NCI-H146 (cell line): ENCODE measurements around the gene FAM131B.

Source experiments
- DNase-seq: peaks from one replicate; lab custom pipeline; 2025; lab: John Stamatoyannopoulos, UW

FAM131B gene

DNA sequence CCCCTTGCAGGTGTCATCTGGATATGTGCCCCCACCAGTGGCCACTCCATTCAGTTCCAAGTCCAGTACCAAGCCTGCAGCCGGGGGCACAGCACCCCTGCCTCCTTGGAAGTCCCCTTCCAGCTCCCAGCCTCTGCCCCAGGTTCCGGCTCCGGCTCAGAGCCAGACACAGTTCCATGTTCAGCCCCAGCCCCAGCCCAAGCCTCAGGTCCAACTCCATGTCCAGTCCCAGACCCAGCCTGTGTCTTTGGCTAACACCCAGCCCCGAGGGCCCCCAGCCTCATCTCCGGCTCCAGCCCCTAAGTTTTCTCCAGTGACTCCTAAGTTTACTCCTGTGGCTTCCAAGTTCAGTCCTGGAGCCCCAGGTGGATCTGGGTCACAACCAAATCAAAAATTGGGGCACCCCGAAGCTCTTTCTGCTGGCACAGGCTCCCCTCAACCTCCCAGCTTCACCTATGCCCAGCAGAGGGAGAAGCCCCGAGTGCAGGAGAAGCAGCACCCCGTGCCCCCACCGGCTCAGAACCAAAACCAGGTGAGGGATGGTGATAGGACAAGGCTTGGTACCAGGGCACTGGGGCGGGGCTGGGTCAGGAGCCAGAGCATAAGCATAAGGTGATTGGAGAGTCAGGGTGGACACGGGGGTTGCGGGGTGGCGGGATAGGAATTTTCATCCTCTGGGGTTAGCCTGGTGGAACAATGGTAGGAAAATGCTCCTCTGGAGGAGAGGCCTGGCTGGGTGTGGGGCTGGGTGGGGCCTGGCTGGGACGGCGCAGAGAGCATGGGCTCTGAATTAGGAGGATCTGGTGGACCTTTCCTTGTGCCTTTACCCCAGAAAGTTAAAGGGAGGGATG lies 20.5 kb upstream of the FAM131B start:
- DNase-seq = no peak

GRCh38 chr7:143382126-143382790 lies 19.7 kb upstream of the FAM131B start:
- no peak for DNase-seq

DNA sequence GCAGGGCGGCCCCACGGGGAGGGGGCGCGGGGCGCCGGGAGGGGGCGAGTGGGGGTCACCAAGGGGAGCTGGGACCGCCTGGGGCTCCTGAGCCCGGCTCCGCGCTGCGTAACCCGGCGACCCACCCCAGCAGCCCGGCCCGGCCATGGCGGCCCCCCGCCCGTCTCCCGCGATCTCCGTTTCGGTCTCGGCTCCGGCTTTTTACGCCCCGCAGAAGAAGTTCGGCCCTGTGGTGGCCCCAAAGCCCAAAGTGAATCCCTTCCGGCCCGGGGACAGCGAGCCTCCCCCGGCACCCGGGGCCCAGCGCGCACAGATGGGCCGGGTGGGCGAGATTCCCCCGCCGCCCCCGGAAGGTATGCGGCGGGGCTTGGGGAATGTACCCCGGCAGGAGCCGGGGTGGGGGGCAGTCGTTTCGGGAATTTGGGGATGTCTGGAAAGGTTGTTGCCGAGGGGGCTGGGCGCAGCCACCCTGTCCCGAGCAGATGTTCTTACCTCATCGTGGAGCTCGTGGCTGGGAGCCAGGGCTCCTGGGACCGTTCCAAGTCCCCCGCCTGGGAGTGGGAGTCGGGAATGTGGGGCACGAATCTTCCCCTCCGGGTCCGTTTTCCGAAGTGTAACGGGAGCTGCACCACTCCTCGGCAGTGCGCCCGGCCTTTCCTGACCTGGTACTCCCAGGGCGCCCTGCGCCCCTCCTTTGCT lies 19.1 kb upstream of the FAM131B start:
- no peak for DNase-seq

- peak; percentile 80 for DNase-seq
Measured at GRCh38 chr7:143380646-143381426, 18.3 kb upstream of the FAM131B start, which contains the start of gene ZYX. Gene ZYX, plus strand, starts transcription at chr7:143381345. Its CDS starts 227 bp downstream, at chr7:143381572.

- peak; percentile 58 for DNase-seq
Measured at GRCh38 chr7:143380260-143380645, 17.7 kb upstream of the FAM131B start.

DNA sequence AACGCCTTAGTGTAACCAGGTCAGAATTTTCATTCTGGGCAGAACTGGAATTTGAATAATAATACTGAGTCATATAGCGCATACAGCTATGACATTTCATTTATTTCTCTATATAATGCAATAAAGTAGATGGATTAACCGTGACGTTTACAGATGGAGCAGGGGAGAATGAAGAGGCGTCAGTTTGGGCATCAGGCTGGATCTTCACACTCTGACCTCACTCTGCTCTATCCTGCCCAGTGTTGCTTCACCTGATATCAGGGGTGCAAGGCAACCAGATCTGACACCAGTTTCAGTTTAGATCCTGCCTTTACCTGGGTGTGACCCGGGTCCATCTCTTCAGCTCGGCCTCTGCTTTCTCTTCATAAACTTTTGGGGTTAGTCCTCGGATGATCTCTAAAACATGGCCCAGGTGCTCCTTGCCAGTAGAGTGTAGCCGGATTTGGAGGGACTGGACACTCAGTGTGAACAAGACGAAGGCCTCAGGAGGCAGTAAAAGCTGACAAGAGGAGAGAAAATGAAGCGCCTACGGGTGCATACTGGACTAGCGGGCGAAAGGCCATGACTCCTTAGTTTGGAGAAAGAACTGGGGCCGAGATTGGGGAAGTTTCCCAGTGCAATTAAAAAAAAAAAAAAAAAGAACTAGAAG lies 17.2 kb upstream of the FAM131B start:
- no peak for DNase-seq

DNA sequence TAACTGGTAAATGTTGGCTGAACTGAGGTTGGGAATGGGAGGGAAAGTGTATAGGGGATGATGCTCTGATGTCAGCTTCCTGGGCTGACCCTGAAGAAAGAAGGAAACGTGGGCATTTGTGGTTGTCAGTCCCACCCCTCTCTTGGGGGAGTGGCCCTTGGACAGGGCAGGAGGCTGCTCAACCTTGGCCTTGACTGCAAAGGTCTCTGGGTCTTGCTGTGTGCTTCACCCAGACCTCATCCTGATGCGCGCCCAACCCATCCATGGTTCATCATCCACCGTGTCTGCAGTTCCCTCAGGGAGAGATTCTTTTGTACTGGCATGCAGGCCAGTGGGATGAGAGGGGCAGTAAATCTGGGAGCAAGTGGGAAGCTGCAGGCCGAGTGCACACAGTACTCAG lies 13.9 kb upstream of the FAM131B start:
- DNase-seq = no peak

GRCh38 chr7:143375298-143376034 lies 13.0 kb upstream of the FAM131B start:
- DNase-seq = no peak

- no peak for DNase-seq
Measured at GRCh38 chr7:143374561-143374960, 12.0 kb upstream of the FAM131B start.

GRCh38 chr7:143373255-143373794 lies 10.8 kb upstream of the FAM131B start:
- no peak for DNase-seq

- no peak for DNase-seq
Measured at GRCh38 chr7:143372070-143372469, 9.6 kb upstream of the FAM131B start.

GRCh38 chr7:143369678-143370651 lies 7.5 kb upstream of the FAM131B start:
- DNase-seq = no peak

- no peak for DNase-seq
Measured at GRCh38 chr7:143368387-143368786, 5.9 kb upstream of the FAM131B start.

GRCh38 chr7:143367972-143368371 lies 5.5 kb upstream of the FAM131B start:
- DNase-seq = no peak

GRCh38 chr7:143363016-143363937 lies 764 bp upstream of the FAM131B start:
- DNase-seq = no peak

DNA sequence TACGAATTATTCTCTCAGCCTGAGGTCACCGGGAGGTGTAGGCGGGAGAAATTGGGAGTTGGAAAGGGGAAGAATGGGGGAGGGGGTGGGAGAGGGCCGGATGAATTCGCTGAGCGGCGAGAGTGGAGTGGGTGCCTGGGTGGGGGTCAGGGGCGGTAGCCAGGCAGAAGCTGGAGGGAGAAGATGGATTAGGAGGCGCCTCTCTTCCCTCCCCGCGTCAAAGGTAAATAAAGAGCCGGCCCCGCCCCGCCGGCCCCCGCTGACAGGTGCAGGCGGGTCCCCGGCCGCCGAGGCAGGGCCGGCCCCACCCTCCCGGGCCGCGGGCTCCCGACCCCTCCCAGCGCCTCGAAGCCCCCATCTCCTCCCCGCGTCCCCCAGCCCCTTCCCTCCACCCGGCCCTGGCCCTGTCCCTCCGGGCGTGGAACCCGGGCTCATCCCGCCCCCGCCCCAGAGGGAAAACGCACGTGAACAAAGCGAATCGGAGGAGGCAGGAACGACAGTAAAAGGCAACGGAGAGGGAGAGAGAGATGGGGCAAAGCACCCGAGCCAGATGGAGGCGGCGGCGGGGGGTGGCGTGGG lies 872 bp downstream of the FAM131B start:
- DNase-seq = peak; percentile 55

- peak; percentile 48 for DNase-seq
Measured at GRCh38 chr7:143360788-143361551, 1.5 kb downstream of the FAM131B start.
